GM12878 (cell line): ENCODE data around the gene MCM3. TPM values are rescaled to one million over a fixed set of nuclear protein-coding genes. Genes with fewer than 3 reads are reported as not detected.

Experiments used
- ATAC-seq: fragments of 200-7000 bp; cut with Tn5 transposase; 3 replicates; pipeline ENCODE4 v1.9.1; 2020; ENCODE audit warnings: mild to moderate bottlenecking, moderate library complexity
- BruUV-seq: library from RNA; stranded (reverse); fragments of 400-500 nt; replicated peaks from 2 replicates; lab custom pipeline; 2021; lab: Mats Ljungman, UMichigan
- CTCF ChIA-PET: fragments of 300-600 bp; sonication (Branson Sonifier 250); formaldehyde crosslinking; extraction: SDS; loops from one replicate; lab custom pipeline; 2021; ENCODE audit warnings: inconsistent platforms; lab: Yijun Ruan, JAX
- POLR2A ChIA-PET: fragments of 350-600 bp; formaldehyde crosslinking; extraction: SDS; loops from one replicate; lab custom pipeline; 2021; ENCODE audit warnings: inconsistent platforms; lab: Charles Lee
- RAD21 ChIA-PET: fragments of 300-600 bp; sonication (Branson Sonifier 250); formaldehyde crosslinking; loops from one replicate; lab custom pipeline; 2023; ENCODE audit warnings: antibody characterized with exemption; ENCODE audit not compliant: unreplicated experiment; lab: Charles Lee
- SMC1A ChIA-PET: fragments of 300-600 bp; sonication (Branson Sonifier 250); formaldehyde crosslinking; loops from one replicate; lab custom pipeline; 2023; ENCODE audit not compliant: unreplicated experiment, uncharacterized antibody; lab: Charles Lee
- DNase-seq: peaks from one replicate; pipeline ENCODE4 v3.0.0-alpha.2; 2011; ENCODE audit warnings: low read depth, low spot score
- FAIRE-seq: peaks from 3 replicates; lab custom pipeline; 2011; peaks lifted over from hg19 to GRCh38; lab: Jason Lieb, UNC
- H2AFZ ChIP-seq: 2 replicates; pipeline ENCODE4 v1.6.0; 2011; ENCODE audit warnings: low read depth, low read length, control low read depth; ENCODE audit not compliant: control insufficient read depth
- H3K27ac ChIP-seq: 2 replicates; pipeline ENCODE4 v1.5.1; 2011; ENCODE audit warnings: control low read depth; ENCODE audit not compliant: control insufficient read depth, insufficient read depth
- H3K27me3 ChIP-seq, 2 experiments: replicated peaks in 1 of 2; 2 replicates each; pipeline versions ENCODE4 v1.6.0 to v1.6.1; 2011; ENCODE audit warnings: low read length in 1 of 2; ENCODE audit not compliant: control insufficient read depth in 2 of 2, insufficient read depth in 2 of 2
- H3K36me3 ChIP-seq, 2 experiments: 2 replicates each; pipeline ENCODE4 v1.5.1; 2011; ENCODE audit warnings: low read length in 1 of 2; ENCODE audit not compliant: control insufficient read depth in 2 of 2, insufficient read depth in 2 of 2
- H3K4me1 ChIP-seq: 2 replicates; pipeline ENCODE4 v1.6.1; 2011; ENCODE audit warnings: mild to moderate bottlenecking, low read length, moderate library complexity, mixed read lengths; ENCODE audit not compliant: control insufficient read depth, insufficient read depth
- H3K4me2 ChIP-seq: 2 replicates; pipeline ENCODE4 v1.6.0; 2011; ENCODE audit warnings: control low read depth; ENCODE audit not compliant: control insufficient read depth, insufficient read depth
- H3K4me3 ChIP-seq: fragments of 200-600 bp; sonication (generic); 2 replicates; pipeline ENCODE4 v1.5.1; 2016
- H3K79me2 ChIP-seq: 2 replicates; pipeline ENCODE4 v1.6.0; 2011; ENCODE audit warnings: low read length; ENCODE audit not compliant: control insufficient read depth, insufficient read depth
- H3K9ac ChIP-seq: 2 replicates; pipeline ENCODE4 v1.8.0; 2011; ENCODE audit warnings: low read length, control low read depth, mixed read lengths; ENCODE audit not compliant: control insufficient read depth, insufficient read depth
- H3K9me3 ChIP-seq: replicated peaks from 3 replicates; pipeline ENCODE4 v1.5.1; 2011; ENCODE audit warnings: mild to moderate bottlenecking, low read length; ENCODE audit not compliant: control insufficient read depth, insufficient read depth
- H4K20me1 ChIP-seq: 2 replicates; pipeline ENCODE4 v1.6.0; 2011; ENCODE audit not compliant: control insufficient read depth, insufficient read depth
- MEF2B ChIP-seq: fragments of 450-650 bp; IDR thresholded peaks from 2 replicates; pipeline ENCODE4 v1.6.1; 2018; ENCODE audit warnings: mild to moderate bottlenecking, moderate library complexity; ENCODE audit not compliant: partially characterized antibody, poor library complexity, severe bottlenecking
- SREBF2 ChIP-seq: IDR thresholded peaks from 2 replicates; pipeline ENCODE4 v1.6.1; 2012; ENCODE audit warnings: mild to moderate bottlenecking, low read length
- TBL1XR1 ChIP-seq: IDR thresholded peaks from 2 replicates; pipeline ENCODE4 v1.6.1; 2012; ENCODE audit warnings: low read depth, low read length, improper control_type of control experiment
- WGBS: methylation state at CpG from one replicate; pipeline ENCODE4 v1.1.6; 2016; ENCODE audit warnings: low lambda C conversion rate; ENCODE audit not compliant: insufficient replicate concordance, insufficient coverage; ENCODE audit errors: missing lambda C conversion rate; 5-methylcytosine and 5-hydroxymethylcytosine counted together
- in situ Hi-C: fragments of 300-500 bp; cut with MboI; formaldehyde crosslinking; loops from 9 replicates; pipeline ENCODE4 v1.14.3; 2018; ENCODE audit warnings: mixed read lengths
- intact Hi-C: fragments of 100-400 bp; cut with micrococcal nuclease; formaldehyde crosslinking; loops from one replicate; pipeline ENCODE4 v1.14.2; 2022; ENCODE audit not compliant: unreplicated experiment
- polyA plus RNA-seq, 11 experiments: library from polyadenylated mRNA; depleted of rRNA in 4 of 11; unstranded in 6 of 11; stranded (reverse) in 5 of 11; fragments of >200 nt; fragmentation: Nextera tagmentation in 4 of 11; fragmentation: Illumina TruSeq in 1 of 11; extraction: Ambion mirVana in 4 of 11; extraction: Trizol in 1 of 11; gene quantifications; 1 replicate in 1 of 11; 2 replicates in 10 of 11; pipeline versions ENCODE4 v1.2.1 to v1.2.3, GENCODE V29; 2011 to 2016; ENCODE audit warnings: inconsistent platforms in 2 of 11, missing spikeins in 2 of 11, low read depth in 1 of 11
- total RNA-seq, 4 experiments: library from RNA; depleted of rRNA in 3 of 4; stranded (reverse); fragments of >200 nt in 3 of 4; fragmentation: Illumina TruSeq in 1 of 4; extraction: Trizol in 1 of 4; gene quantifications; 2 replicates each; pipeline versions ENCODE4 v1.2.1 to v1.2.3, GENCODE V29; 2013 to 2021

MCM3 gene
- total and polyA plus RNA-seq, 10 of the 15 experiments (the other 5 are each of a cell fraction or from before 2014, with no cell fraction given): 74.1 to 265 (median 214) TPM

DNA sequence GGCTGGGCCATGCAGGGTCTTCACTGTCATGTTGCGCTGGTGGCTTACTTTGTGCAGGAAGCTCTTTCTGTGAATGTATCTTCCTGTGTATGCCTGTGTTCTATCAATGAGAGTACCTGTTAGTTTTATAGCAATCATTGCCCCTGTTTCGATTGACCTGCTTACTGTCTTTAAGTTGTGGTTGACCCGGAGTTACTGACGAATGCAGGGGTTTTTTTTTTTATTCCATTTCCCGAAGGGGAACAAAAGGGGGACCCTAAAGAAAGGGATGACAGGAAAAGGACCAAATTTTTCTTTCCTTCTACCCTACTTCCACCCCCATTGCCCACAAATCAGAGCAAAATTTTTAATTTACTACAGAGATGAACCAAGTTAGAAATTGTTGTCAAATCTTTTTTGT, 40.1 kb downstream of the MCM3 start, which contains the start of gene IL17F:
Gene IL17F, minus strand, starts transcription at position 101 of the 400 bp plus-strand sequence. Its CDS starts 71 bp downstream, at position 30.
- ChIA-PET CTCF (no interaction called here), POLR2A (no interaction called here), RAD21 (no interaction called here), SMC1A (interaction anchor here (3.9 kb wide), 1 partner anchor 13 kb away, joined by 24 read pairs; no protein-coding TSS in a partner anchor)
- Histone ChIP-seq H3K4me3 (no peak within 1 kb of the TSS), H3K27ac (no peak within 1 kb of the TSS), H3K4me1 (no peaks in the 10 kb centered on the region), H3K27me3 (peaks cover 0 to 5% of the 10 kb centered on the region in 2 experiments; a peak in 1 of 4 replicates), H3K79me2 (no peaks in the 10 kb centered on the region), H4K20me1 (no peaks in the 10 kb centered on the region), H3K36me3 (no peaks in the 10 kb centered on the region), H3K9me3 (no peaks in the 10 kb centered on the region), H3K9ac (no peak within 1 kb of the TSS), H3K4me2 (no peak within 1 kb of the TSS), H2AFZ (no peak within 1 kb of the TSS)
- no peak for TF ChIP-seq TBL1XR1
- DNase-seq (no peak), ATAC-seq (no peak), FAIRE-seq (no peak)
- in situ Hi-C loops: no loop called here
- intact Hi-C loops: no loop called here
- 57% methylated on average over 5 of the region's 5 CpGs for WGBS
- no TSS peak for BruUV-seq

DNA sequence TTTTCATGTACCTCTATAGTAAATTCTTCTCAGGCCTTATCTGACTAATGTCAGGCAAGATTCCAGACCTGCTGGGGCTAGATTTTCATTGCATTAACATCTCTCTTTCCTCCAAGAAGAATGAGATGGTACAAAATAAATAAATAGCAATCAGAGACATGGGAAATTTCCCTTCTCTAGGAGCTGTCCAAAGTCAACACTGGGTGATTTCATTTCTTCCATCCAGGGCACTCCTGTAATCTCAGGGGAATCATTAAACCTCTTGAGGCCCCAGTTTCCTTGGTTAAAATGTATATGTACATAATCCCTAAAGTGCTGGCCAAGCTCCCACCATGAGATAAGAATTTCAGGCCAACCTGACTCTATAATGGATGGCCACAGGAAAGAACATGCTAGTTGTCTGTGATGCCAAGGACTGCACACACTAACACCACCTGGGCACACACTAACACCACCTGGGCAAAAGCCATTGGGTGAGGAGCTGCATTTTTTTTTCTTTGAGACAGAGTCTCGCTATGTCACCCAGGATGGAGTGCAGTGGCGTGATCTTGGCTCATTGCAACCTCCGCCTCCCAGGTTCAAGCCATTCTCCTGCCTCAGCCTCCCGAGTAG, 41.2 kb downstream of the MCM3 start:
- RAD21 ChIA-PET: no interaction called here
- BruUV-seq: no TSS peak
- H3K9ac ChIP-seq: no peak overlapping the region
- no peak for FAIRE-seq
- no peaks in the 10 kb centered on the region for H3K36me3 ChIP-seq
- POLR2A ChIA-PET: no interaction called here
- no peak overlapping the region for H3K4me3 ChIP-seq
- WGBS: 34% methylated on average over 4 of the region's 4 CpGs
- in situ Hi-C loops: no loop called here
- H3K27me3 ChIP-seq: peaks cover 2 to 5% of the 10 kb centered on the region in 2 experiments; a peak in 1 of 4 replicates
- no peak overlapping the region for H2AFZ ChIP-seq
- H3K4me1 ChIP-seq: no peaks in the 10 kb centered on the region
- H3K79me2 ChIP-seq: no peaks in the 10 kb centered on the region
- H4K20me1 ChIP-seq: no peaks in the 10 kb centered on the region
- intact Hi-C loops: no loop called here
- DNase-seq: no peak
- no peak overlapping the region for H3K27ac ChIP-seq
- H3K4me2 ChIP-seq: no peak overlapping the region
- no peak for ATAC-seq
- CTCF ChIA-PET: interaction anchor here (3.6 kb wide), 1 partner anchor 20 kb away, joined by 13 read pairs; no protein-coding TSS in a partner anchor
- TF ChIP-seq MEF2B (peak; percentile 33), SREBF2 (no peak)
- H3K9me3 ChIP-seq: no peaks in the 10 kb centered on the region
- SMC1A ChIA-PET: interaction anchor here (0.7 to 3.9 kb wide), 4 partner anchors 12 to 161 kb away, joined by 3 to 24 read pairs (median 4); no protein-coding TSS in a partner anchor
